Esophagus muscularis mucosa (tissue), 4 donors: ENCODE results near the gene HSPA6. TPM values are rescaled to one million over a fixed set of nuclear protein-coding genes. Genes with fewer than 3 reads are reported as not detected.

Experiments
- DNase-seq: peaks from one replicate; pipeline ENCODE4 v3.0.0-alpha.2; 2017; ENCODE audit errors: extremely low spot score
- H3K27ac ChIP-seq, 4 donors: fragments of 200-600 bp; sonication (generic); replicated peaks in 1 of 4; 1 replicate in 3 of 4; 2 replicates in 1 of 4; pipeline ENCODE4 v1.5.1; 2016 to 2019; ENCODE audit warnings: mild to moderate bottlenecking in 1 of 4
- H3K27me3 ChIP-seq, 4 donors: fragments of 200-600 bp; sonication (generic); one replicate each; pipeline versions ENCODE4 v1.5.1 to v1.6.0; 2016 to 2019
- H3K36me3 ChIP-seq, 4 donors: fragments of 200-600 bp; sonication (generic); one replicate each; pipeline ENCODE4 v1.5.1; 2016 to 2019
- H3K4me1 ChIP-seq, 4 donors: fragments of 200-600 bp; sonication (generic); one replicate each; pipeline ENCODE4 v1.5.1; 2016 to 2019
- H3K4me3 ChIP-seq, 4 donors: fragments of 200-600 bp; sonication (generic); 1 replicate in 2 of 4; 2 replicates in 2 of 4; pipeline ENCODE4 v1.5.1; 2016 to 2019; ENCODE audit warnings: mild to moderate bottlenecking in 4 of 4, moderate library complexity in 1 of 4
- H3K9me3 ChIP-seq, 4 donors: fragments of 200-600 bp; sonication (generic); 1 replicate in 3 of 4; 2 replicates in 1 of 4; pipeline ENCODE4 v1.5.1; 2016 to 2019
- CTCF ChIP-seq, 3 experiments: fragments of 200-600 bp in 2 of 3; fragments of 450-650 bp in 1 of 3; sonication (generic) in 2 of 3; IDR thresholded peaks; one replicate each; pipeline ENCODE4 v1.5.1; 2017 to 2019; ENCODE audit warnings: antibody characterized with exemption in 3 of 3, mild to moderate bottlenecking in 2 of 3, moderate library complexity in 1 of 3
- EP300 ChIP-seq: sonication (generic); formaldehyde crosslinking; IDR thresholded peaks from one replicate; pipeline ENCODE4 v1.6.1; 2017; ENCODE audit warnings: antibody characterized with exemption
- POLR2A ChIP-seq: fragments of 450-650 bp; IDR thresholded peaks from one replicate; pipeline ENCODE4 v1.6.1; 2017; ENCODE audit warnings: antibody characterized with exemption, moderate library complexity, mild to moderate bottlenecking, low read depth
- POLR2AphosphoS5 ChIP-seq, 2 donors: sonication (generic); formaldehyde crosslinking; IDR thresholded peaks; one replicate each; pipeline ENCODE4 v1.6.1; 2017; ENCODE audit warnings: antibody characterized with exemption in 2 of 2
- WGBS: methylation state at CpG from one replicate; pipeline ENCODE4 v1.1.5; 2018; 5-methylcytosine and 5-hydroxymethylcytosine counted together
- intact Hi-C: fragments of 100-400 bp; cut with DNase I; formaldehyde crosslinking; loops from one replicate; pipeline ENCODE4 v1.15.1; 2023
- total RNA-seq, 4 donors: library from RNA; depleted of rRNA; stranded (reverse); fragments of >200 nt; gene quantifications; one replicate each; pipeline versions ENCODE4 v1.1.0 to v1.2.1, GENCODE V29; 2016

The HSPA6 gene
- total RNA-seq, 4 donors from 2014 or later: 1.8 to 6.5 (median 3.3) TPM

GRCh38 chr1:161498646-161499045 lies 25.7 kb upstream of the HSPA6 start:
- Histone ChIP-seq H3K36me3 (no peaks in the 10 kb centered on the region), H3K27me3 (peaks cover 0 to 35% (median 0%) of the 10 kb centered on the region in 4 donors), H3K4me1 (no peaks in the 10 kb centered on the region), H3K27ac (no peak overlapping the region), H3K9me3 (no peaks in the 10 kb centered on the region), H3K4me3 (no peak overlapping the region)
- DNase-seq: no peak
- WGBS: 89% methylated on average over 2 of the region's 2 CpGs
- intact Hi-C loops: no loop called here
- TF ChIP-seq EP300 (no peak), CTCF (IDR thresholded peaks at IDR 0.05) (no peak), POLR2AphosphoS5 (IDR thresholded peaks at IDR 0.05) (no peak), POLR2A (no peak)

GRCh38 chr1:161499099-161500039 lies 25.0 kb upstream of the HSPA6 start:
- 72% methylated on average over 8 of the region's 8 CpGs for WGBS
- intact Hi-C loops: no loop called here

GRCh38 chr1:161501234-161501633 lies 23.1 kb upstream of the HSPA6 start:
- H3K9me3 ChIP-seq: no peaks in the 10 kb centered on the region
- H3K4me1 ChIP-seq: no peaks in the 10 kb centered on the region
- no peak for TF ChIP-seq POLR2A
- no peak for TF ChIP-seq EP300
- TF ChIP-seq CTCF (IDR thresholded peaks at IDR 0.05): no peak
- TF ChIP-seq POLR2AphosphoS5 (IDR thresholded peaks at IDR 0.05): no peak
- no peaks in the 10 kb centered on the region for H3K36me3 ChIP-seq
- no peak for DNase-seq
- 89% methylated on average over 1 of the region's 1 CpG for WGBS
- H3K27me3 ChIP-seq: peaks cover 0 to 51% (median 0%) of the 10 kb centered on the region in 4 donors
- intact Hi-C loops: no loop called here
- no peak overlapping the region for H3K27ac ChIP-seq
- H3K4me3 ChIP-seq: no peak overlapping the region

More at GRCh38 chr1:161499099-161500039, 25.0 kb upstream of the HSPA6 start:
- peak overlapping the region in 2 of 4 donors; percentile 1 to 13 for H3K27ac ChIP-seq
- no peak overlapping the region for H3K4me3 ChIP-seq
- H3K9me3 ChIP-seq: no peaks in the 10 kb centered on the region
- H3K4me1 ChIP-seq: no peaks in the 10 kb centered on the region
- H3K27me3 ChIP-seq: peaks cover 0 to 35% (median 0%) of the 10 kb centered on the region in 4 donors
- no peak for DNase-seq
- TF ChIP-seq CTCF (IDR thresholded peaks at IDR 0.05): no peak
- TF ChIP-seq EP300: no peak
- TF ChIP-seq POLR2AphosphoS5 (IDR thresholded peaks at IDR 0.05): no peak
- no peak for TF ChIP-seq POLR2A
- H3K36me3 ChIP-seq: no peaks in the 10 kb centered on the region

GRCh38 chr1:161502181-161502580 lies 22.2 kb upstream of the HSPA6 start:
- 78% methylated on average over 4 of the region's 4 CpGs for WGBS
- Histone ChIP-seq H3K27me3 (peaks cover 0 to 55% (median 0%) of the 10 kb centered on the region in 4 donors), H3K27ac (no peak overlapping the region), H3K9me3 (no peaks in the 10 kb centered on the region), H3K4me1 (peaks cover 0 to 6% (median 0%) of the 10 kb centered on the region in 4 donors), H3K36me3 (no peaks in the 10 kb centered on the region), H3K4me3 (no peak overlapping the region)
- TF ChIP-seq EP300 (no peak), CTCF (IDR thresholded peaks at IDR 0.05) (no peak), POLR2AphosphoS5 (IDR thresholded peaks at IDR 0.05) (no peak), POLR2A (no peak)
- no peak for DNase-seq
- intact Hi-C loops: no loop called here
